Loucy (cell line): Measurements from ENCODE around the gene MACROD2.

ENCODE experiments used
- EZH2phosphoT487 ChIP-seq: fragments of 200-600 bp; IDR thresholded peaks from 2 replicates; pipeline ENCODE4 v1.6.1; 2018; ENCODE audit warnings: antibody characterized with exemption, mild to moderate bottlenecking, moderate library complexity, borderline replicate concordance
- TF ChIP-seq, protein P1 (sequence below): fragments of 200-600 bp; sonication (generic); conservative IDR thresholded peaks from 2 replicates; pipeline ENCODE4 v1.5.1; 2014; ENCODE audit warnings: mild to moderate bottlenecking, antibody characterized with exemption, low read length

DNA sequence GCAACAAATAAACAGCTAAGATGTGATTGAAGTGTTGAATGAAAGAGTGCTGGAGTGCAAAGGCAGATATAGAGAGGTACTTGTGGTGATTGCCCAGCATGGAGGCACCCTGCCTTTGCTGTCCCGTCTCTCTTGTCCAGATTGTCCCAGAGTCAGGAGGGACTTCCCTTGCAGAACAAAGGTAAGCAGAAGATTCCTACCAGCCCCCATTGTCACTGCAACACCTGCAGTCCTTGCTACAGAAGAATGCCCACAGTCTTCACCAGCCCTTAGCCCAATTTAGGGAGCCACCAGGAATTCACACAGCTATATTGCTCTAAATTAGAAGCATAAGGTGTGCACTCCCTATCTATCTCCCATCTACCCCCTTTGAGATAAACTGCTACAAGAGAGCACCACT, 2086.1 kb downstream of the MACROD2 start:
- TF ChIP-seq EZH2phosphoT487, result no peak
- TF ChIP-seq, protein P1, sequence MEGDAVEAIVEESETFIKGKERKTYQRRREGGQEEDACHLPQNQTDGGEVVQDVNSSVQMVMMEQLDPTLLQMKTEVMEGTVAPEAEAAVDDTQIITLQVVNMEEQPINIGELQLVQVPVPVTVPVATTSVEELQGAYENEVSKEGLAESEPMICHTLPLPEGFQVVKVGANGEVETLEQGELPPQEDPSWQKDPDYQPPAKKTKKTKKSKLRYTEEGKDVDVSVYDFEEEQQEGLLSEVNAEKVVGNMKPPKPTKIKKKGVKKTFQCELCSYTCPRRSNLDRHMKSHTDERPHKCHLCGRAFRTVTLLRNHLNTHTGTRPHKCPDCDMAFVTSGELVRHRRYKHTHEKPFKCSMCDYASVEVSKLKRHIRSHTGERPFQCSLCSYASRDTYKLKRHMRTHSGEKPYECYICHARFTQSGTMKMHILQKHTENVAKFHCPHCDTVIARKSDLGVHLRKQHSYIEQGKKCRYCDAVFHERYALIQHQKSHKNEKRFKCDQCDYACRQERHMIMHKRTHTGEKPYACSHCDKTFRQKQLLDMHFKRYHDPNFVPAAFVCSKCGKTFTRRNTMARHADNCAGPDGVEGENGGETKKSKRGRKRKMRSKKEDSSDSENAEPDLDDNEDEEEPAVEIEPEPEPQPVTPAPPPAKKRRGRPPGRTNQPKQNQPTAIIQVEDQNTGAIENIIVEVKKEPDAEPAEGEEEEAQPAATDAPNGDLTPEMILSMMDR, result no peak
